Duodenal mucosa (tissue), 2 donors: Measurements from ENCODE around the gene HOXB9.

Experiments
- H3K27ac ChIP-seq: one replicate; pipeline ENCODE4 v1.7.0; 2013; ENCODE audit warnings: low read depth, low read length
- H3K27me3 ChIP-seq, 2 donors: one replicate each; pipeline ENCODE4 v1.7.0; 2013; ENCODE audit warnings: low read length in 2 of 2, control low read depth in 1 of 2; ENCODE audit not compliant: insufficient read depth in 2 of 2, control insufficient read depth in 1 of 2
- H3K36me3 ChIP-seq, 2 donors: one replicate each; pipeline ENCODE4 v1.7.0; 2013; ENCODE audit warnings: low read length in 2 of 2, control low read depth in 1 of 2; ENCODE audit not compliant: insufficient read depth in 2 of 2, control insufficient read depth in 1 of 2
- H3K4me1 ChIP-seq, 2 donors: one replicate each; pipeline ENCODE4 v1.7.0; 2013; ENCODE audit warnings: low read length in 2 of 2, control low read depth in 1 of 2; ENCODE audit not compliant: insufficient read depth in 2 of 2, control insufficient read depth in 1 of 2
- H3K4me3 ChIP-seq, 2 donors: one replicate each; pipeline ENCODE4 v1.7.0; 2013; ENCODE audit warnings: low read length in 2 of 2, low read depth in 1 of 2
- H3K9ac ChIP-seq, 2 donors: one replicate each; pipeline ENCODE4 v1.7.0; 2013; ENCODE audit warnings: low read length in 2 of 2, low read depth in 1 of 2
- H3K9me3 ChIP-seq, 2 donors: one replicate each; pipeline ENCODE4 v1.7.0; 2013; ENCODE audit warnings: low read length in 2 of 2, control low read depth in 1 of 2; ENCODE audit not compliant: control insufficient read depth in 1 of 2

The HOXB9 gene

GRCh38 chr17:48639136-48639535 is 13.0 kb upstream of the HOXB9 start:
- peaks cover 89 to 99% of the 10 kb centered on the region in 2 donors for H3K27me3 ChIP-seq
- no peaks in the 10 kb centered on the region for H3K4me1 ChIP-seq
- H3K36me3 ChIP-seq: no peaks in the 10 kb centered on the region
- no peak overlapping the region for H3K9ac ChIP-seq
- no peak overlapping the region for H3K27ac ChIP-seq
- no peak overlapping the region for H3K4me3 ChIP-seq
- H3K9me3 ChIP-seq: no peaks in the 10 kb centered on the region

- Histone ChIP-seq H3K9me3 (no peaks in the 10 kb centered on the region), H3K27ac (no peak overlapping the region), H3K36me3 (no peaks in the 10 kb centered on the region), H3K9ac (no peak overlapping the region), H3K4me1 (no peaks in the 10 kb centered on the region), H3K4me3 (no peak overlapping the region), H3K27me3 (peaks cover 88 to 95% of the 10 kb centered on the region in 2 donors)
Measured at GRCh38 chr17:48637323-48638260, 11.4 kb upstream of the HOXB9 start.

- H3K9ac ChIP-seq: no peak overlapping the region
- no peaks in the 10 kb centered on the region for H3K4me1 ChIP-seq
- H3K4me3 ChIP-seq: no peak overlapping the region
- H3K27ac ChIP-seq: no peak overlapping the region
- no peaks in the 10 kb centered on the region for H3K9me3 ChIP-seq
- no peaks in the 10 kb centered on the region for H3K36me3 ChIP-seq
- H3K27me3 ChIP-seq: peaks cover 88 to 95% of the 10 kb centered on the region in 2 donors
Measured at GRCh38 chr17:48636177-48637018, 10.2 kb upstream of the HOXB9 start.

DNA sequence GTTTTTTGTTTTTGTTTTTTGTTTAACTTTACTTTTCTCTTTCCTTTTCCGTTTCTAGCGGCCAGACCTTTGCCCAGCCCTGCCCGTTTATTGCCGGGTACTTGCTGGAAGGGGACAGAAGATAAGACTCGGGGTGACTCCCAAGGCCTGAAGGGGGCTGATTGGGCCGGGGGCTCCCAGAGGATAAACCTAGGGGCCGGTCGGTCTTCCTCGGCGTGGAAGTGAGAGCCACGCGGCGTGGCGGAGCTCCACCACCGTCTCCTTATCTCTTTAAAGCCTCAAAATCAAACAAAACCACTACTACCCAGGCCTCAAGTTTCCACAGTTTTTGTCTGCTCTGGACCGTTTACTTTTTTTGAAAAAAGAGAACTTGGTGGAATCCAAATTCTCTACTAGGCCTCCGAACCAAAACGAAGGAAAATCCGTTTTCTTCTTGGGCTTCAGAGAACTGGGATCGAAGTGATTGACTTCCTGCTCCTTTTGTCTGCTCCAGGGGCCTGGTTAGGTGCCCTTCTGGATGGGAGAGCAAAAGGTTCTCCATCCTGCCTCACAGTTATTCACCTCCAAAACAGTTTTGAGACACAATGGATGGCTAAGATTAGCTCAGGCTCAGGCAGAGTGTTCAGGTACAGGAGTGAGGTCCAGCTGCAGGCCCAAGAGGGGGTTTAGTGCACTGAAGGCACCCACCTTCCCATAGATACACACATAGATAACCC is 8.5 kb upstream of the HOXB9 start:
- Histone ChIP-seq H3K9me3 (no peaks in the 10 kb centered on the region), H3K4me3 (no peak overlapping the region), H3K4me1 (no peaks in the 10 kb centered on the region), H3K9ac (no peak overlapping the region), H3K27ac (no peak overlapping the region), H3K36me3 (no peaks in the 10 kb centered on the region), H3K27me3 (peaks cover 89 to 95% of the 10 kb centered on the region in 2 donors)

DNA sequence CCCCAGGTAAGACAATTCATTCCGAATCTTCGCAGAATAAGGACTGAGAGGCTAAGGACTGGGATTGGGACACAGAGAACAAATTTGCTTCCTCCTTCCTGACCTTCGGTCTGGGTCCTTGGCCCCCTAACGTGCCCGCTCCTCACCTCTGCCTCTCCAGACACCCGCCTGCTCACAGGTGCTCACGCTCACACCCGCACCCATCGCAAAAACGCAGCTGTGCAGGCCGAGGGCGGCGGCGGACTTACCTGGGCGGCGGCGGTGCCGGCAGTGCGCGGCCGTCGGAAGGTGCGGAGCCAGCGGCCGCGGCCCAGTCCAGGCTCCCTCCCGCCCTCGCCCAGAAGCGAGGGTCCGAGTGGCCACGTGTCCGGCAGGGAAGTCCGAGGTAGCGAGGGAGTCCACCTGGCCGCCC is 7.1 kb upstream of the HOXB9 start:
- Histone ChIP-seq H3K36me3 (no peaks in the 10 kb centered on the region), H3K4me1 (no peaks in the 10 kb centered on the region), H3K9ac (no peak overlapping the region), H3K9me3 (no peaks in the 10 kb centered on the region), H3K4me3 (no peak overlapping the region), H3K27ac (no peak overlapping the region), H3K27me3 (peaks cover 89 to 95% of the 10 kb centered on the region in 2 donors)

- no peaks in the 10 kb centered on the region for H3K36me3 ChIP-seq
- no peak overlapping the region for H3K4me3 ChIP-seq
- H3K9me3 ChIP-seq: no peaks in the 10 kb centered on the region
- H3K4me1 ChIP-seq: no peaks in the 10 kb centered on the region
- no peak overlapping the region for H3K9ac ChIP-seq
- H3K27ac ChIP-seq: no peak overlapping the region
- H3K27me3 ChIP-seq: peaks cover 89 to 96% of the 10 kb centered on the region in 2 donors
Measured at GRCh38 chr17:48632579-48633265, 6.6 kb upstream of the HOXB9 start.

GRCh38 chr17:48631693-48632578 is 5.8 kb upstream of the HOXB9 start:
- Histone ChIP-seq H3K27me3 (peaks cover 89 to 96% of the 10 kb centered on the region in 2 donors), H3K36me3 (no peaks in the 10 kb centered on the region), H3K4me1 (peaks cover under 1 to 3% of the 10 kb centered on the region in 2 donors), H3K9me3 (no peaks in the 10 kb centered on the region), H3K9ac (no peak overlapping the region), H3K27ac (no peak overlapping the region), H3K4me3 (no peak overlapping the region)

DNA sequence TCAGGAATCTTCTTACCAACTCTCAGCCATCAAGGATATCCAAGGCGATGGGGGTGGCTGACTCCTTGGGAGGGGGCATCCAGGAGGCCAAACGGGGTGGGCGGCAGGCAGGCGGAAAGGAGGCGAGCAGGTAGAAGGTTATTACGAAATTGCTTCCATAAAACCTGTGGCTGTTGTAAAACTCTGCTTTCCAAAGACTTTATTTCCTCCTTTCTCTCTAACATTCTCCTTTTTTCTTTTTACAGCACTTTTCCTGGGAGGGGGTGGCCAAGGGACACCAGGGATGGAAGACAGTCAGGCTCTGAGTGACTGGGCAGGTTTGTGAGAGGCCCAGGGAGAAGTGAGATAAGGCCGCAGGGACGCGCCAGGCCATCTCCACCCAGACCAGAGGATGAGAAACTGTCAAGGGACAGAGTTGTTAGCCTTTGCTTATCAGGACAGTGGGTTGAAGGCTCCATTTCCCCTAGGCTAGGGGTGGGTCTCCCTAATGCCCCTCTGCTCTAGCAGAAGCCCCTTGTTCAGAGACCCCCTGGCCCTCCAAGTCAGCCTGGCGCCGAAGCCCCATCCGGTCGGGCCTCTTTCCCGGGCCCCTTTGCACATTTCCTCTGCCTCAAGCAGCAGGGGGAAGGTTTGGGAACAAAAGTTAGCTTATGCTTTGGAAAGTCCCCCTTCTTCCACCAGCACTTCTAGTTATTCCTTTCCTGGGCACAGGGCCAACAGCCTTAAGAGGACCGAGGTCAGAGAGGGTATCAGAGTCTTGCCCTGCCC is 5.0 kb upstream of the HOXB9 start:
- Histone ChIP-seq H3K4me3 (no peak overlapping the region), H3K36me3 (no peaks in the 10 kb centered on the region), H3K9ac (no peak overlapping the region), H3K27me3 (peaks cover 89 to 95% of the 10 kb centered on the region in 2 donors), H3K9me3 (no peaks in the 10 kb centered on the region), H3K27ac (no peak overlapping the region), H3K4me1 (peaks cover 7 to 9% of the 10 kb centered on the region in 2 donors)
